HepG2 (cell line): ENCODE measurements around the gene MYL4. TPM values are rescaled to one million over a fixed set of nuclear protein-coding genes. Genes with fewer than 3 reads are reported as not detected.
A peak's percentile ranks its signal among the peaks of the same experiment; 100 is the strongest.

Experiments
- ATAC-seq: fragments of 200-7000 bp; cut with Tn5 transposase; 3 replicates; pipeline ENCODE4 v1.9.1; 2020; ENCODE audit warnings: mild to moderate bottlenecking, moderate library complexity
- BruUV-seq: library from RNA; stranded (reverse); fragments of 400-500 nt; replicated peaks from 2 replicates; lab custom pipeline; 2021; lab: Mats Ljungman, UMichigan
- CTCF ChIA-PET: fragments of 300-600 bp; formaldehyde crosslinking; extraction: SDS; loops from one replicate; lab custom pipeline; 2021; ENCODE audit warnings: low total read pairs, inconsistent platforms, low intra/inter-chr PET ratio; lab: Yijun Ruan, JAX
- POLR2A ChIA-PET: fragments of 350-600 bp; sonication (Branson Sonifier 250); formaldehyde crosslinking; loops from one replicate; lab custom pipeline; 2020; ENCODE audit warnings: antibody characterized with exemption, inconsistent platforms; lab: Yijun Ruan, JAX
- DNase-seq: peaks from one replicate; pipeline ENCODE4 v3.0.0-alpha.2; 2015; ENCODE audit warnings: low spot score
- FAIRE-seq: peaks from 3 replicates; lab custom pipeline; 2011; peaks lifted over from hg19 to GRCh38; lab: Jason Lieb, UNC
- H2AFZ ChIP-seq: one replicate; pipeline ENCODE4 v1.6.1; 2011; ENCODE audit warnings: low read length, inconsistent platforms
- H3K27ac ChIP-seq: fragments of 300-600 bp; 3 replicates; pipeline ENCODE4 v1.8.0; 2011; ENCODE audit warnings: mixed run types, mild to moderate bottlenecking, mixed read lengths, low read length, inconsistent platforms; ENCODE audit not compliant: insufficient read depth; ENCODE audit errors: extremely low read length
- H3K27me3 ChIP-seq, 2 experiments: fragments of 200-600 bp in 1 of 2; 2 replicates in 1 of 2; 3 replicates in 1 of 2; pipeline versions ENCODE4 v1.6.0 to v1.8.0; 2011; ENCODE audit warnings: low read length in 2 of 2, mild to moderate bottlenecking in 2 of 2, moderate library complexity in 2 of 2, inconsistent platforms in 1 of 2; ENCODE audit not compliant: insufficient read depth in 2 of 2, control insufficient read depth in 1 of 2
- H3K36me3 ChIP-seq, 2 experiments: fragments of 200-600 bp in 1 of 2; replicated peaks in 1 of 2; 2 replicates in 1 of 2; 3 replicates in 1 of 2; pipeline versions ENCODE4 v1.5.1 to v1.8.0; 2011; ENCODE audit warnings: low read length in 2 of 2, inconsistent platforms in 1 of 2; ENCODE audit not compliant: insufficient read depth in 2 of 2, control insufficient read depth in 1 of 2
- H3K4me1 ChIP-seq: 2 replicates; pipeline ENCODE4 v1.5.1; 2012; ENCODE audit warnings: low read length, inconsistent platforms; ENCODE audit not compliant: insufficient read depth
- H3K4me2 ChIP-seq: 2 replicates; pipeline ENCODE4 v1.6.0; 2011; ENCODE audit warnings: low read depth, low read length, inconsistent platforms
- H3K4me3 ChIP-seq, 3 experiments: fragments of 200-600 bp in 1 of 3; sonication (generic), shearing (Covaris generic) in 1 of 3; replicated peaks in 1 of 3; 2 replicates each; pipeline ENCODE4 v1.5.1; 2011 to 2016; ENCODE audit warnings: low read length in 3 of 3, inconsistent platforms in 2 of 3, low read depth in 2 of 3, mild to moderate bottlenecking in 2 of 3, control low read depth in 1 of 3, mixed read lengths in 1 of 3; ENCODE audit not compliant: insufficient read depth in 1 of 3
- H3K79me2 ChIP-seq: one replicate; pipeline ENCODE4 v1.6.1; 2011; ENCODE audit warnings: low read length, inconsistent platforms; ENCODE audit not compliant: insufficient read depth
- H3K9ac ChIP-seq: 2 replicates; pipeline ENCODE4 v1.6.0; 2011; ENCODE audit warnings: mild to moderate bottlenecking, low read depth, low read length, inconsistent platforms; ENCODE audit not compliant: insufficient read depth
- H3K9me3 ChIP-seq: 2 replicates; pipeline ENCODE4 v1.5.1; 2012; ENCODE audit warnings: mild to moderate bottlenecking, low read length
- H4K20me1 ChIP-seq: 2 replicates; pipeline ENCODE4 v1.6.0; 2011; ENCODE audit warnings: inconsistent platforms, mild to moderate bottlenecking, low read length, moderate library complexity; ENCODE audit not compliant: insufficient read depth
- CREB1 ChIP-seq, 2 experiments: fragments of 450-650 bp in 1 of 2; IDR thresholded peaks; 2 replicates each; pipeline ENCODE4 v1.6.1; 2016 to 2017; ENCODE audit warnings: control low read depth in 1 of 2, mild to moderate bottlenecking in 1 of 2, missing compliant biosample characterization in 1 of 2, missing genetic modification characterization in 1 of 2
- EHMT2 ChIP-seq: fragments of 200-600 bp; sonication (generic); IDR thresholded peaks from 2 replicates; pipeline ENCODE4 v1.7.0; 2017; ENCODE audit warnings: antibody characterized with exemption, low read depth, low read length, borderline replicate concordance
- FOXK2 ChIP-seq: fragments of 450-650 bp; IDR thresholded peaks from 2 replicates; pipeline ENCODE4 v1.6.1; 2016
- MYNN ChIP-seq: sonication (generic); formaldehyde crosslinking; IDR thresholded peaks from 2 replicates; pipeline ENCODE4 v1.4.0; 2020; ENCODE audit warnings: mild to moderate bottlenecking, low read depth, missing genetic modification reagents
- MYPOP ChIP-seq: sonication (generic); formaldehyde crosslinking; IDR thresholded peaks from 2 replicates; pipeline ENCODE4 v1.8.1; 2023; ENCODE audit warnings: mild to moderate bottlenecking, moderate library complexity, missing genetic modification reagents
- NCOR1 ChIP-seq: fragments of 200-600 bp; sonication (generic); IDR thresholded peaks from 2 replicates; pipeline ENCODE4 v1.7.0; 2017; ENCODE audit warnings: antibody characterized with exemption, low read length, borderline replicate concordance
- POLR2AphosphoS2 ChIP-seq: IDR thresholded peaks from 2 replicates; pipeline ENCODE4 v1.6.1; 2011; ENCODE audit warnings: low read depth, low read length, improper control_type of control experiment
- PREB ChIP-seq: sonication (generic); formaldehyde crosslinking; IDR thresholded peaks from 2 replicates; pipeline ENCODE4 v1.4.0; 2020; ENCODE audit warnings: missing genetic modification reagents
- ZKSCAN8 ChIP-seq: IDR thresholded peaks from 2 replicates; pipeline ENCODE4 v1.6.1; 2016; ENCODE audit warnings: borderline replicate concordance, missing genetic modification reagents, missing compliant biosample characterization
- ZNF552 ChIP-seq: sonication (generic); formaldehyde crosslinking; IDR thresholded peaks from 2 replicates; pipeline ENCODE4 v1.9.0; 2022; ENCODE audit warnings: missing genetic modification reagents, mild to moderate bottlenecking, borderline replicate concordance
- ZNF644 ChIP-seq: IDR thresholded peaks from 2 replicates; pipeline ENCODE4 v1.6.1; 2016; ENCODE audit warnings: low read depth
- ZNF691 ChIP-seq: sonication (generic); formaldehyde crosslinking; IDR thresholded peaks from 2 replicates; pipeline ENCODE4 v1.4.0; 2020; ENCODE audit warnings: missing genetic modification reagents, low read depth, mild to moderate bottlenecking, borderline replicate concordance
- WGBS: methylation state at CpG from one replicate; pipeline ENCODE4 v1.1.6; 2017; ENCODE audit warnings: low lambda C conversion rate; 5-methylcytosine and 5-hydroxymethylcytosine counted together
- in situ Hi-C: cut with HindIII; loops from 2 replicates; pipeline ENCODE4 v1.10.0; 2017; ENCODE audit warnings: low pct_unique_long_range_greater_than_20kb; ENCODE audit not compliant: extremely low pct_ligation_motif_present
- intact Hi-C: fragments of 100-400 bp; cut with micrococcal nuclease; formaldehyde crosslinking; loops from one replicate; pipeline ENCODE4 v1.10.0; 2022; ENCODE audit not compliant: unreplicated experiment
- polyA plus RNA-seq, 8 experiments: library from polyadenylated mRNA; depleted of rRNA in 3 of 8; stranded (reverse) in 7 of 8; unstranded in 1 of 8; fragments of >200 nt; fragmentation: Illumina TruSeq in 4 of 8; extraction: Trizol in 4 of 8; gene quantifications; 2 replicates each; pipeline versions ENCODE4 v1.2.1 to v1.2.3, GENCODE V29; 2011 to 2016; ENCODE audit warnings: low read depth in 4 of 8, missing spikeins in 1 of 8, mixed read lengths in 1 of 8; ENCODE audit not compliant: insufficient read depth in 1 of 8
- total RNA-seq, 5 experiments: library from RNA; depleted of rRNA; stranded (reverse); fragments of >200 nt; fragmentation: Illumina TruSeq; extraction: Trizol; gene quantifications; 2 replicates each; pipeline ENCODE4 v1.2.3, GENCODE V29; 2016; ENCODE audit warnings: low read depth in 1 of 5

The MYL4 gene
- total and polyA plus RNA-seq, 2 of the 13 experiments (the other 11 are each of a cell fraction or from before 2014, with no cell fraction given): not detected

GRCh38 chr17:47239967-47240651 is 31.0 kb downstream of the MYL4 start (continued):
- no peak for TF ChIP-seq PREB (CRISPR knock-in tag)
- TF ChIP-seq, all 625 proteins: peak for 0

GRCh38 chr17:47240806-47241205 is 31.7 kb downstream of the MYL4 start:
- no peaks in the 10 kb centered on the region for H4K20me1 ChIP-seq
- no peak for FAIRE-seq
- WGBS: 17% methylated on average over 3 of the region's 3 CpGs
- no peak overlapping the region for H3K4me2 ChIP-seq
- in situ Hi-C loops: no loop called here
- no peak overlapping the region for H3K4me3 ChIP-seq
- TF ChIP-seq EHMT2: no peak
- peak; percentile 45 for TF ChIP-seq CREB1 (IDR thresholded peaks at IDR 0.05)
- TF ChIP-seq CREB1 (CRISPR knock-in tag; IDR thresholded peaks at IDR 0.05): no peak
- TF ChIP-seq, all 625 proteins: peak for 1
- no peaks in the 10 kb centered on the region for H3K4me1 ChIP-seq
- H3K9ac ChIP-seq: no peak overlapping the region
- DNase-seq (no peak), ATAC-seq (no peak)
- no peak overlapping the region for H3K27ac ChIP-seq
- intact Hi-C loops: no loop called here
- no peaks in the 10 kb centered on the region; a peak in 1 of 5 replicates for H3K27me3 ChIP-seq
- POLR2A ChIA-PET: interaction anchor here (1.1 kb wide), 1 partner anchor 12 kb away, joined by 5 read pairs; no protein-coding TSS in a partner anchor
- CTCF ChIA-PET: no interaction called here
- no peak overlapping the region for H2AFZ ChIP-seq
- H3K36me3 ChIP-seq: no peaks in the 10 kb centered on the region
- H3K9me3 ChIP-seq: no peaks in the 10 kb centered on the region
- no TSS peak for BruUV-seq
- no peaks in the 10 kb centered on the region for H3K79me2 ChIP-seq

- ChIA-PET CTCF (no interaction called here), POLR2A (no interaction called here)
- no peaks in the 10 kb centered on the region; a peak in 1 of 5 replicates for H3K27me3 ChIP-seq
- no peak for FAIRE-seq
- H3K79me2 ChIP-seq: no peaks in the 10 kb centered on the region
- intact Hi-C loops (no loop called here), in situ Hi-C loops (no loop called here)
- H3K4me3 ChIP-seq: no peak overlapping the region
- no peaks in the 10 kb centered on the region for H3K9me3 ChIP-seq
- no peak overlapping the region for H3K4me2 ChIP-seq
- H3K4me1 ChIP-seq: no peaks in the 10 kb centered on the region
- no TSS peak for BruUV-seq
- no peak overlapping the region for H2AFZ ChIP-seq
- no peak for ATAC-seq
- WGBS: 68% methylated on average over 2 of the region's 2 CpGs
- no peaks in the 10 kb centered on the region for H3K36me3 ChIP-seq
- no peak overlapping the region for H3K9ac ChIP-seq
- no peaks in the 10 kb centered on the region for H4K20me1 ChIP-seq
- no peak for DNase-seq
- H3K27ac ChIP-seq: no peak overlapping the region
- TF ChIP-seq ZNF644 (CRISPR knock-in tag) (no peak), ZNF691 (CRISPR knock-in tag) (no peak), POLR2AphosphoS2 (no peak), MYNN (CRISPR knock-in tag) (no peak), ZKSCAN8 (CRISPR knock-in tag) (no peak), MYPOP (no peak), FOXK2 (no peak), NCOR1 (no peak), ZNF552 (CRISPR knock-in tag) (no peak)
These were observed 33.5 kb downstream of the MYL4 start for GRCh38 chr17:47242648-47243047.
